ENCODE data around the gene MEGF6. TPM values are rescaled to one million over a fixed set of nuclear protein-coding genes. Genes with fewer than 3 reads are reported as not detected.

MEGF6 gene
- total and polyA plus RNA-seq, 9 of the 15 experiments (the other 6 are each of a cell fraction or from before 2014, with no cell fraction given): 0.03 to 1.7 (median 0.24) TPM; not detected in 3

GRCh38 chr1:3452866-3453175, 158.5 kb downstream of the MEGF6 start:
- H2AFZ ChIP-seq (ENCODE audit: low read depth, low read length): no peak overlapping the region
- BruUV-seq (replicated peaks): no TSS peak
- H3K9ac ChIP-seq (ENCODE audit: insufficient read depth in 1 of 2, low read depth in 2 of 2, low read length in 2 of 2): 0 out of 4 replicates have a peak overlapping the region, but pooled peaks of 1 of the 2 experiments have one; percentile 37

GRCh38 chr1:3451994-3452865, 159.1 kb downstream of the MEGF6 start:
- Histone ChIP-seq H3K27ac (ENCODE audit: extremely low read depth, low read depth, low read length) (no peak overlapping the region), H2AFZ (ENCODE audit: low read depth, low read length) (no peak overlapping the region), H3K9me1 (ENCODE audit: control insufficient read depth, insufficient read depth, low read length) (no peaks in the 10 kb centered on the region), H3K27me3 (ENCODE audit: control insufficient read depth in 2 of 2, insufficient read depth in 2 of 2, low read length in 2 of 2) (peaks cover 1 to 18% of the 10 kb centered on the region in 2 experiments; a peak in 4 of 5 replicates), H3K9me3 (replicated peaks; ENCODE audit: control insufficient read depth, insufficient read depth, low read depth, low read length) (no peaks in the 10 kb centered on the region), H3K4me2 (ENCODE audit: insufficient read depth, low read length) (no peak overlapping the region), H3K9ac (ENCODE audit: insufficient read depth in 1 of 2, low read depth in 2 of 2, low read length in 2 of 2) (peak overlapping the region in 1 of 2 experiments; percentile 28; a peak in 1 of 4 replicates), H3K4me1 (replicated peaks in 1 of 2; ENCODE audit: control insufficient read depth in 2 of 2, insufficient read depth in 2 of 2, low read length in 2 of 2) (peaks cover 0 to 35% of the 10 kb centered on the region in 2 experiments; a peak in 3 of 5 replicates), H3K4me3 (no peak overlapping the region), H4K20me1 (replicated peaks; ENCODE audit: control insufficient read depth, insufficient read depth, low read length) (peaks cover 24% of the 10 kb centered on the region), H3K36me3 (ENCODE audit: control insufficient read depth, insufficient read depth, low read length) (no peaks in the 10 kb centered on the region), H3K79me2 (ENCODE audit: control insufficient read depth, insufficient read depth, low read length) (no peaks in the 10 kb centered on the region)
- no peak for TF ChIP-seq WHSC1 (IDR thresholded peaks at IDR 0.05; ENCODE audit: low read length)
- TF ChIP-seq NFIX (CRISPR knock-in tag; IDR thresholded peaks at IDR 0.05; ENCODE audit: low read depth): no peak
- TF ChIP-seq ZNF263 (CRISPR knock-in tag; IDR thresholded peaks at IDR 0.05; ENCODE audit: borderline replicate concordance): peak; percentile 32; the same call in 1 of the 2 replicates
- intact Hi-C loops (cut with micrococcal nuclease): no loop called here
- FAIRE-seq: no peak
- no peak for DNase-seq (ENCODE audit: extremely low read depth in 1 of 4, low spot score in 3 of 4)
- WGBS (ENCODE audit: insufficient coverage, low coverage, missing lambda C conversion rate): 2% methylated on average over 22 of the region's 23 CpGs
- BruUV-seq (replicated peaks): no TSS peak
- CTCF ChIA-PET (ENCODE audit: low intra/inter-chr PET ratio): interaction anchor here (1.0 to 4.1 kb wide), 4 partner anchors 20 to 169 kb away, joined by 6 to 91 read pairs (median 14); no protein-coding TSS in a partner anchor
- in situ Hi-C loops (cut with MboI): no loop called here
- ATAC-seq: no peak
- POLR2A ChIA-PET: interaction anchor here (0.8 to 1.5 kb wide), 5 partner anchors 12 to 171 kb away, joined by 3 to 6 read pairs (median 4); no protein-coding TSS in a partner anchor

More at GRCh38 chr1:3452866-3453175, 158.5 kb downstream of the MEGF6 start:
- Histone ChIP-seq H3K36me3 (ENCODE audit: control insufficient read depth, insufficient read depth, low read length) (no peaks in the 10 kb centered on the region), H3K9me1 (ENCODE audit: control insufficient read depth, insufficient read depth, low read length) (no peaks in the 10 kb centered on the region), H3K4me2 (ENCODE audit: insufficient read depth, low read length) (no peak overlapping the region), H3K4me3 (no peak overlapping the region), H3K4me1 (replicated peaks in 1 of 2; ENCODE audit: control insufficient read depth in 2 of 2, insufficient read depth in 2 of 2, low read length in 2 of 2) (peaks cover 0 to 39% of the 10 kb centered on the region in 2 experiments; a peak in 3 of 5 replicates), H3K27me3 (ENCODE audit: control insufficient read depth in 2 of 2, insufficient read depth in 2 of 2, low read length in 2 of 2) (peaks cover 5 to 24% of the 10 kb centered on the region in 2 experiments; a peak in 4 of 5 replicates), H3K27ac (ENCODE audit: extremely low read depth, low read depth, low read length) (no peak overlapping the region), H3K79me2 (ENCODE audit: control insufficient read depth, insufficient read depth, low read length) (no peaks in the 10 kb centered on the region), H3K9me3 (replicated peaks; ENCODE audit: control insufficient read depth, insufficient read depth, low read depth, low read length) (no peaks in the 10 kb centered on the region), H4K20me1 (replicated peaks; ENCODE audit: control insufficient read depth, insufficient read depth, low read length) (peaks cover 25% of the 10 kb centered on the region)
- ChIA-PET POLR2A (interaction anchor here (0.6 to 1.5 kb wide), 6 partner anchors 11 to 170 kb away, joined by 3 to 6 read pairs (median 4); no protein-coding TSS in a partner anchor), CTCF (ENCODE audit: low intra/inter-chr PET ratio) (interaction anchor here (1.0 to 4.1 kb wide), 4 partner anchors 19 to 168 kb away, joined by 6 to 91 read pairs (median 14); no protein-coding TSS in a partner anchor)
- whole genome bisulfite sequencing (ENCODE audit: insufficient coverage, low coverage, missing lambda C conversion rate): 15% methylated on average over 5 of the region's 5 CpGs
- intact Hi-C loops (cut with micrococcal nuclease) (loop anchor here (1.0 kb wide), 2 partner anchors 31 to 166 kb away; no protein-coding TSS in a partner anchor), in situ Hi-C loops (cut with MboI) (no loop called here)
- no peak for DNase-seq (ENCODE audit: extremely low read depth in 1 of 4, low spot score in 3 of 4)
- no peak for FAIRE-seq
- no peak for TF ChIP-seq ZKSCAN3 (CRISPR knock-in tag; IDR thresholded peaks at IDR 0.05)
- TF ChIP-seq FOXP1 (CRISPR knock-in tag; IDR thresholded peaks at IDR 0.05): no peak
- no peak for TF ChIP-seq RUNX1 (IDR thresholded peaks at IDR 0.05; ENCODE audit: low read depth)
- TF ChIP-seq NCOR1 (IDR thresholded peaks at IDR 0.05): no peak
- no peak for ATAC-seq

All from K562 (cell line).